ENCODE measurements around the gene MYLK. TPM values are rescaled to one million over a fixed set of nuclear protein-coding genes. Genes with fewer than 3 reads are reported as not detected.

MYLK gene
- total and polyA plus RNA-seq, 2 donors (not counting 1 experiment from before 2014, with no cell fraction given): 0.51 TPM; not detected in 1

DNA sequence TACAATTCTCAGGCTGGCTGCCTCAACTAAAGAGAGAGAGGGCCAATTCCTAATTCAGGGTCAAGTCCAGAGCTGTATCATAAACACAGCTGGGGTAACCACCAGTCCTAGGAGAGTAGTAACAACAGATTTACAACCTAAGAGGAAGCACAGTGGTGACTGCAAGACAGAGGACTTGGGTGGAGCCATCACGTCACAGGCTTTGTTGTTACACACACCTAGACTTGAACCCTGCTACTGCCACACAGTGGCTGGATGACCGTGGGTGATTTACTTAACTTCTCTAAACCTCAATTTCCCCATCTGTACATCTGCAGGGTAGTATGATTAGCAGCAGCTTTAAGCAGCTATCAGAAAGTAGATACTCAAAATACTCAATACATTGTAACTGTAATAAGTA lies 78.6 kb downstream of the MYLK start:
- no peak for ATAC-seq (ENCODE audit: low read depth)

DNA sequence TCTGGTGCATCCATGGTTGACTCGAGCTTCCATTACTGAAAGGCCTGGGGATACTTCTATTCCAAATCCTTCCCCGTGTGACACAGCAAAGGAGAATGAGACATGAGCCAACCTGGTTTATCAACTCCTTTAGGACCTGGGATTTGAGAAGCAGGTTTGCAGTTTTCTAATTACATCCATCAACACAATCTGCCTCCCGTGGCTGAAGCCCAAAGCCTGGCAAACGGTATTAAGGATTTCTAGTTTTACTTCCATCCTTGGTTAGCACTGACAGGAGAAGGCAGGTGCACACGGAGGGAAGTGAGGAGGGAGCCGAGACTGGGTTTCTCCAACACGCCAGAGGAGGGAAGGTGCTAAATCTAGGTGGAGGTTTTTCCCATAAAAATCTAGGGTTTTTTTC lies 79.0 kb downstream of the MYLK start:
- Histone ChIP-seq H3K36me3 (replicated peaks in 1 of 2; ENCODE audit: control extremely low read depth in 1 of 2, control insufficient read depth in 1 of 2, extremely low read depth in 1 of 2, insufficient read depth in 2 of 2, low read length in 1 of 2) (no peaks in the 10 kb centered on the region), H3K4me3 (ENCODE audit: control extremely low read depth in 1 of 5, extremely low read depth in 1 of 5, insufficient read depth in 1 of 5, low read depth in 2 of 5, low read length in 4 of 5) (no peak overlapping the region), H3K79me2 (ENCODE audit: control insufficient read depth, insufficient read depth, low read length) (no peaks in the 10 kb centered on the region), H3K9me3 (ENCODE audit: control extremely low read depth in 1 of 3, control insufficient read depth in 2 of 3, insufficient read depth in 1 of 3, low read length in 2 of 3) (no peaks in the 10 kb centered on the region), H3K4me2 (replicated peaks; ENCODE audit: low read depth, low read length, poor library complexity, severe bottlenecking) (no peak overlapping the region), H3K4me1 (ENCODE audit: control insufficient read depth in 2 of 2, insufficient read depth in 2 of 2, low read length in 2 of 2) (no peaks in the 10 kb centered on the region), H2AFZ (ENCODE audit: insufficient read depth, low read depth, low read length, poor library complexity, severe bottlenecking) (no peak overlapping the region), H4K20me1 (ENCODE audit: control insufficient read depth, insufficient read depth, low read length, poor library complexity, severe bottlenecking) (no peaks in the 10 kb centered on the region), H3K27me3 (replicated peaks in 1 of 4; ENCODE audit: control extremely low read depth in 1 of 4, control insufficient read depth in 3 of 4, insufficient read depth in 4 of 4, low read length in 3 of 4) (no peaks in the 10 kb centered on the region), H3K9ac (ENCODE audit: low read length) (no peak overlapping the region), H3K27ac (ENCODE audit: low read length in 2 of 2) (no peak overlapping the region)
- Mint-ChIP-seq H3K27ac (no peak overlapping the region), H3K4me3 (no peak overlapping the region), H3K27me3 (no peaks in the 10 kb centered on the region), H3K9me3 (ENCODE audit: insufficient read depth) (no peaks in the 10 kb centered on the region), H3K4me1 (no peaks in the 10 kb centered on the region)
- POLR2A ChIA-PET: no interaction called here
- ATAC-seq (ENCODE audit: low read depth): no peak
- intact Hi-C loops (cut with micrococcal nuclease): no loop called here
- CTCF ChIA-PET: no interaction called here
- DNase-seq: no peak
- TF ChIP-seq EZH2 (IDR thresholded peaks at IDR 0.05; ENCODE audit: borderline replicate concordance, insufficient read depth, low read depth, low read length, poor library complexity, severe bottlenecking): no peak
- TF ChIP-seq, protein P1, sequence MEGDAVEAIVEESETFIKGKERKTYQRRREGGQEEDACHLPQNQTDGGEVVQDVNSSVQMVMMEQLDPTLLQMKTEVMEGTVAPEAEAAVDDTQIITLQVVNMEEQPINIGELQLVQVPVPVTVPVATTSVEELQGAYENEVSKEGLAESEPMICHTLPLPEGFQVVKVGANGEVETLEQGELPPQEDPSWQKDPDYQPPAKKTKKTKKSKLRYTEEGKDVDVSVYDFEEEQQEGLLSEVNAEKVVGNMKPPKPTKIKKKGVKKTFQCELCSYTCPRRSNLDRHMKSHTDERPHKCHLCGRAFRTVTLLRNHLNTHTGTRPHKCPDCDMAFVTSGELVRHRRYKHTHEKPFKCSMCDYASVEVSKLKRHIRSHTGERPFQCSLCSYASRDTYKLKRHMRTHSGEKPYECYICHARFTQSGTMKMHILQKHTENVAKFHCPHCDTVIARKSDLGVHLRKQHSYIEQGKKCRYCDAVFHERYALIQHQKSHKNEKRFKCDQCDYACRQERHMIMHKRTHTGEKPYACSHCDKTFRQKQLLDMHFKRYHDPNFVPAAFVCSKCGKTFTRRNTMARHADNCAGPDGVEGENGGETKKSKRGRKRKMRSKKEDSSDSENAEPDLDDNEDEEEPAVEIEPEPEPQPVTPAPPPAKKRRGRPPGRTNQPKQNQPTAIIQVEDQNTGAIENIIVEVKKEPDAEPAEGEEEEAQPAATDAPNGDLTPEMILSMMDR (IDR thresholded peaks at IDR 0.05): no peak
- 71% methylated on average over 1 of the region's 7 CpGs for WGBS (ENCODE audit: insufficient coverage)

More for the DNA sequence above, 78.6 kb downstream of the MYLK start:
- ChIA-PET CTCF (no interaction called here), POLR2A (no interaction called here)
- H3K9me3 Mint-ChIP-seq (ENCODE audit: insufficient read depth): no peaks in the 10 kb centered on the region
- Histone ChIP-seq H3K4me1 (ENCODE audit: control insufficient read depth in 2 of 2, insufficient read depth in 2 of 2, low read length in 2 of 2) (no peaks in the 10 kb centered on the region), H3K9me3 (ENCODE audit: control extremely low read depth in 1 of 3, control insufficient read depth in 2 of 3, insufficient read depth in 1 of 3, low read length in 2 of 3) (no peaks in the 10 kb centered on the region), H3K27me3 (replicated peaks in 1 of 4; ENCODE audit: control extremely low read depth in 1 of 4, control insufficient read depth in 3 of 4, insufficient read depth in 4 of 4, low read length in 3 of 4) (no peaks in the 10 kb centered on the region), H3K27ac (ENCODE audit: low read length in 2 of 2) (no peak overlapping the region), H3K4me3 (ENCODE audit: control extremely low read depth in 1 of 5, extremely low read depth in 1 of 5, insufficient read depth in 1 of 5, low read depth in 2 of 5, low read length in 4 of 5) (no peak overlapping the region), H3K36me3 (replicated peaks in 1 of 2; ENCODE audit: control extremely low read depth in 1 of 2, control insufficient read depth in 1 of 2, extremely low read depth in 1 of 2, insufficient read depth in 2 of 2, low read length in 1 of 2) (no peaks in the 10 kb centered on the region), H2AFZ (ENCODE audit: insufficient read depth, low read depth, low read length, poor library complexity, severe bottlenecking) (no peak overlapping the region), H3K79me2 (ENCODE audit: control insufficient read depth, insufficient read depth, low read length) (no peaks in the 10 kb centered on the region), H3K9ac (ENCODE audit: low read length) (no peak overlapping the region), H3K4me2 (replicated peaks; ENCODE audit: low read depth, low read length, poor library complexity, severe bottlenecking) (no peak overlapping the region), H4K20me1 (ENCODE audit: control insufficient read depth, insufficient read depth, low read length, poor library complexity, severe bottlenecking) (no peaks in the 10 kb centered on the region)
- no peaks in the 10 kb centered on the region for H3K27me3 Mint-ChIP-seq
- no peak overlapping the region for H3K4me3 Mint-ChIP-seq
- TF ChIP-seq EZH2 (IDR thresholded peaks at IDR 0.05; ENCODE audit: borderline replicate concordance, insufficient read depth, low read depth, low read length, poor library complexity, severe bottlenecking): no peak
- TF ChIP-seq, protein P1 (IDR thresholded peaks at IDR 0.05): no peak
- H3K27ac Mint-ChIP-seq: no peak overlapping the region
- intact Hi-C loops (cut with micrococcal nuclease): no loop called here
- no peak for DNase-seq
- no peaks in the 10 kb centered on the region for H3K4me1 Mint-ChIP-seq
- WGBS (ENCODE audit: insufficient coverage): no CpG with 5 or more reads among the region's 2 CpGs

Measured in B cell (primary cell).